Stomach (tissue), 4 donors: ENCODE results near the gene BMP6.

ENCODE experiments used
- EP300 ChIP-seq: sonication (generic); formaldehyde crosslinking; IDR thresholded peaks from one replicate; pipeline ENCODE4 v1.6.1; 2017; ENCODE audit warnings: antibody characterized with exemption
- TF ChIP-seq, protein P1 (sequence below), 7 experiments: fragments of 450-650 bp in 4 of 7; fragments of 200-600 bp in 3 of 7; sonication (generic) in 3 of 7; IDR thresholded peaks; one replicate each; pipeline ENCODE4 v1.5.1; 2016 to 2019; ENCODE audit warnings: antibody characterized with exemption in 7 of 7, control low read depth in 2 of 7, mild to moderate bottlenecking in 1 of 7

- TF ChIP-seq, protein P1, sequence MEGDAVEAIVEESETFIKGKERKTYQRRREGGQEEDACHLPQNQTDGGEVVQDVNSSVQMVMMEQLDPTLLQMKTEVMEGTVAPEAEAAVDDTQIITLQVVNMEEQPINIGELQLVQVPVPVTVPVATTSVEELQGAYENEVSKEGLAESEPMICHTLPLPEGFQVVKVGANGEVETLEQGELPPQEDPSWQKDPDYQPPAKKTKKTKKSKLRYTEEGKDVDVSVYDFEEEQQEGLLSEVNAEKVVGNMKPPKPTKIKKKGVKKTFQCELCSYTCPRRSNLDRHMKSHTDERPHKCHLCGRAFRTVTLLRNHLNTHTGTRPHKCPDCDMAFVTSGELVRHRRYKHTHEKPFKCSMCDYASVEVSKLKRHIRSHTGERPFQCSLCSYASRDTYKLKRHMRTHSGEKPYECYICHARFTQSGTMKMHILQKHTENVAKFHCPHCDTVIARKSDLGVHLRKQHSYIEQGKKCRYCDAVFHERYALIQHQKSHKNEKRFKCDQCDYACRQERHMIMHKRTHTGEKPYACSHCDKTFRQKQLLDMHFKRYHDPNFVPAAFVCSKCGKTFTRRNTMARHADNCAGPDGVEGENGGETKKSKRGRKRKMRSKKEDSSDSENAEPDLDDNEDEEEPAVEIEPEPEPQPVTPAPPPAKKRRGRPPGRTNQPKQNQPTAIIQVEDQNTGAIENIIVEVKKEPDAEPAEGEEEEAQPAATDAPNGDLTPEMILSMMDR (IDR thresholded peaks at IDR 0.05) = no peak
- TF ChIP-seq EP300 = no peak
Measured at GRCh38 chr6:7809346-7809745, 83.4 kb downstream of the BMP6 start.
